Type B pancreatic cell (in vitro differentiated cells): ENCODE data around the gene MSN. TPM values are rescaled to one million over a fixed set of nuclear protein-coding genes. Genes with fewer than 3 reads are reported as not detected.

Source experiments
- DNase-seq: peaks from one replicate; pipeline ENCODE4 v3.0.0; 2021; ENCODE audit warnings: mixed read lengths; ENCODE audit not compliant: unreplicated experiment; ENCODE audit errors: extremely low spot score
- H3K27ac Mint-ChIP-seq: 2 replicates; pipeline ENCODE4 v1.8.0; 2021; ENCODE audit warnings: mild to moderate bottlenecking, mixed read lengths
- H3K27me3 Mint-ChIP-seq: 2 replicates; pipeline ENCODE4 v1.8.0; 2021; ENCODE audit warnings: mixed read lengths
- H3K36me3 Mint-ChIP-seq: 2 replicates; pipeline ENCODE4 v1.8.0; 2021; ENCODE audit warnings: mixed read lengths
- H3K4me1 Mint-ChIP-seq: one replicate; pipeline ENCODE4 v1.8.0; 2021; ENCODE audit warnings: mixed read lengths; ENCODE audit not compliant: unreplicated experiment
- H3K4me3 Mint-ChIP-seq: 2 replicates; pipeline ENCODE4 v1.8.0; 2021; ENCODE audit warnings: mild to moderate bottlenecking, mixed read lengths
- H3K9me3 Mint-ChIP-seq: 2 replicates; pipeline ENCODE4 v1.8.0; 2021; ENCODE audit warnings: mixed read lengths
- total RNA-seq: library from RNA; stranded (reverse); gene quantifications from 2 replicates; pipeline ENCODE4 v1.2.1, GENCODE V29; 2021; ENCODE audit warnings: low replicate concordance
- TF ChIP-seq, protein P1 (sequence below): fragments of 200-600 bp; sonication (generic); conservative IDR thresholded peaks from 2 replicates; pipeline ENCODE4 v1.5.0; 2021; ENCODE audit warnings: antibody characterized with exemption, mild to moderate bottlenecking

MSN gene
- total RNA-seq, 1 donor from 2014 or later: 80.7 TPM

DNA sequence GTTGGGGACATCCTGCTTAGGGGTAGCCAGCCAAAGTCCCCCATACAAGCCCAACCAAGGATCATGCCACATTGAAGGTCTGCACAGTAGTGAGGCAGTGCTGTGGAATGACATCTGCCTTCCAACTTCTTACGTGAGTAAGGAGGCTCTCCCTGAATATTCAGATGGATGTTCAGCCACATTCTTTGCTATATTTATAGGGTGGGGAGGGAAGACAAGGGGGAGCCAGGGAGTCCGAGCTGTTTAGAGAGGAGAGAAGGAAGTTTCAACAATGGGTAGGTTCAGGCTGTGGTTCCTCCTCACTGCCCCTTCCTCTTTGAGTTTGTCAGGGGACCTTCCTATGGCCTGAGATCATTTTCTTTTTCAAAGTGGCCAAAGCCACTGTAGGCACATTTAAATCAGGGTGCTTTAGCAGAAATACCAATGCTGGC, 29.8 kb downstream of the MSN start:
- no peak overlapping the region for H3K27ac Mint-ChIP-seq
- peaks cover 1% of the 10 kb centered on the region for H3K36me3 Mint-ChIP-seq
- H3K9me3 Mint-ChIP-seq: no peaks in the 10 kb centered on the region
- no peak overlapping the region for H3K4me3 Mint-ChIP-seq
- no peaks in the 10 kb centered on the region for H3K4me1 Mint-ChIP-seq
- TF ChIP-seq, protein P1, sequence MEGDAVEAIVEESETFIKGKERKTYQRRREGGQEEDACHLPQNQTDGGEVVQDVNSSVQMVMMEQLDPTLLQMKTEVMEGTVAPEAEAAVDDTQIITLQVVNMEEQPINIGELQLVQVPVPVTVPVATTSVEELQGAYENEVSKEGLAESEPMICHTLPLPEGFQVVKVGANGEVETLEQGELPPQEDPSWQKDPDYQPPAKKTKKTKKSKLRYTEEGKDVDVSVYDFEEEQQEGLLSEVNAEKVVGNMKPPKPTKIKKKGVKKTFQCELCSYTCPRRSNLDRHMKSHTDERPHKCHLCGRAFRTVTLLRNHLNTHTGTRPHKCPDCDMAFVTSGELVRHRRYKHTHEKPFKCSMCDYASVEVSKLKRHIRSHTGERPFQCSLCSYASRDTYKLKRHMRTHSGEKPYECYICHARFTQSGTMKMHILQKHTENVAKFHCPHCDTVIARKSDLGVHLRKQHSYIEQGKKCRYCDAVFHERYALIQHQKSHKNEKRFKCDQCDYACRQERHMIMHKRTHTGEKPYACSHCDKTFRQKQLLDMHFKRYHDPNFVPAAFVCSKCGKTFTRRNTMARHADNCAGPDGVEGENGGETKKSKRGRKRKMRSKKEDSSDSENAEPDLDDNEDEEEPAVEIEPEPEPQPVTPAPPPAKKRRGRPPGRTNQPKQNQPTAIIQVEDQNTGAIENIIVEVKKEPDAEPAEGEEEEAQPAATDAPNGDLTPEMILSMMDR: no peak
- no peaks in the 10 kb centered on the region for H3K27me3 Mint-ChIP-seq
- no peak for DNase-seq

GRCh38 chrX:65697915-65698796, 30.7 kb downstream of the MSN start:
- H3K4me3 Mint-ChIP-seq: no peak overlapping the region
- H3K27ac Mint-ChIP-seq: no peak overlapping the region
- no peaks in the 10 kb centered on the region for H3K4me1 Mint-ChIP-seq
- H3K36me3 Mint-ChIP-seq: no peaks in the 10 kb centered on the region
- TF ChIP-seq, protein P1: no peak
- no peaks in the 10 kb centered on the region for H3K27me3 Mint-ChIP-seq
- DNase-seq: no peak
- no peaks in the 10 kb centered on the region for H3K9me3 Mint-ChIP-seq

DNA sequence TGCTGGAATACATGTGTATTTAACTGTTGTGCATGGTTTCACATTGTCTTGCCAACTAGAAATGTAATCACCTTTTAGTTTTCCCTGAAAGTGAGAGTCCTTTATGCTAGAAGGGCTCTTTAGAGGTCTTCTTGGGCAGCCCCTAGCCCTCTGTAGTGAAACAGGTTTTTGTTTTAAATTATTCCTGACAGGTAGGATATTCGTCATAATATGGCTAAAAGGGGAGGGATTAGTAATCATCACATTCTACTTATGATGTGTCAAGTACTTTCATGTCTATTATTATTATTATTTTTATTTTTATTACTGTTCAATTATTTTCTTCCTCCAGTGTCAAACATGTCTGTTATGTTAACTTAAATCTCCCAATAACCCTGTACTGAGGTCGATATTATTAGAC, 35.5 kb downstream of the MSN start:
- Mint-ChIP-seq H3K36me3 (no peaks in the 10 kb centered on the region), H3K4me1 (no peaks in the 10 kb centered on the region), H3K4me3 (no peak overlapping the region), H3K27me3 (no peaks in the 10 kb centered on the region), H3K9me3 (no peaks in the 10 kb centered on the region), H3K27ac (no peak overlapping the region)
- DNase-seq: no peak
- TF ChIP-seq, protein P1: no peak

GRCh38 chrX:65705439-65705838, 38.0 kb downstream of the MSN start:
- Mint-ChIP-seq H3K36me3 (no peaks in the 10 kb centered on the region), H3K27me3 (no peaks in the 10 kb centered on the region), H3K4me1 (no peaks in the 10 kb centered on the region), H3K4me3 (no peak overlapping the region), H3K27ac (no peak overlapping the region), H3K9me3 (peaks cover 6% of the 10 kb centered on the region)
- TF ChIP-seq, protein P1: no peak
- no peak for DNase-seq

GRCh38 chrX:65706041-65706828, 38.8 kb downstream of the MSN start:
- Mint-ChIP-seq H3K4me3 (no peak overlapping the region), H3K27ac (no peak overlapping the region), H3K4me1 (no peaks in the 10 kb centered on the region), H3K27me3 (no peaks in the 10 kb centered on the region), H3K36me3 (no peaks in the 10 kb centered on the region), H3K9me3 (peaks cover 6% of the 10 kb centered on the region)
- TF ChIP-seq, protein P1: no peak
- DNase-seq: no peak
